H9 (cell line): ENCODE results near the gene LYPD8. TPM values are rescaled to one million over a fixed set of nuclear protein-coding genes. Genes with fewer than 3 reads are reported as not detected.

Experiments
- DNase-seq: peaks from one replicate; pipeline ENCODE4 v3.0.0-alpha.2; 2017
- H2AFZ ChIP-seq: one replicate; pipeline ENCODE4 v1.6.1; 2013; ENCODE audit warnings: mild to moderate bottlenecking, low read length, control low read depth, moderate library complexity
- H2AK5ac ChIP-seq: 2 replicates; pipeline ENCODE4 v1.6.1; 2013; ENCODE audit warnings: low read length, control low read depth, mixed read lengths; ENCODE audit not compliant: insufficient read length
- H2BK120ac ChIP-seq: one replicate; pipeline ENCODE4 v1.6.1; 2013; ENCODE audit warnings: low read depth, mild to moderate bottlenecking, low read length, control low read depth, inconsistent platforms; ENCODE audit not compliant: poor library complexity, severe bottlenecking
- H2BK12ac ChIP-seq: 2 replicates; pipeline ENCODE4 v1.6.1; 2013; ENCODE audit warnings: low read length, control low read depth, mixed read lengths, low read depth; ENCODE audit not compliant: insufficient read length
- H2BK15ac ChIP-seq: 2 replicates; pipeline ENCODE4 v1.6.1; 2013; ENCODE audit warnings: low read depth, low read length, control low read depth
- H2BK20ac ChIP-seq: one replicate; pipeline ENCODE4 v1.6.1; 2013; ENCODE audit warnings: low read depth, mild to moderate bottlenecking, low read length, control low read depth, inconsistent platforms; ENCODE audit not compliant: poor library complexity, severe bottlenecking
- H2BK5ac ChIP-seq: 2 replicates; pipeline ENCODE4 v1.6.1; 2013; ENCODE audit warnings: low read length, control low read depth, mixed read lengths; ENCODE audit not compliant: insufficient read length
- H3K14ac ChIP-seq: 2 replicates; pipeline ENCODE4 v1.6.1; 2013; ENCODE audit warnings: low read length, control low read depth; ENCODE audit not compliant: insufficient read depth
- H3K18ac ChIP-seq: 2 replicates; pipeline ENCODE4 v1.6.1; 2013; ENCODE audit warnings: low read depth, mild to moderate bottlenecking, mixed read lengths, low read length, control low read depth; ENCODE audit not compliant: insufficient read length
- H3K23ac ChIP-seq: 2 replicates; pipeline ENCODE4 v1.6.1; 2013; ENCODE audit warnings: low read length, control low read depth, mixed read lengths, low read depth; ENCODE audit not compliant: insufficient read length
- H3K23me2 ChIP-seq: 2 replicates; pipeline ENCODE4 v1.6.1; 2013; ENCODE audit warnings: low read depth, mild to moderate bottlenecking, mixed read lengths, low read length, control low read depth; ENCODE audit not compliant: insufficient read length, poor library complexity, severe bottlenecking
- H3K27ac ChIP-seq: 2 replicates; pipeline ENCODE4 v1.5.1; 2013; ENCODE audit warnings: low read length, control low read depth, mixed read lengths, low read depth; ENCODE audit not compliant: insufficient read length
- H3K27me3 ChIP-seq: 2 replicates; pipeline ENCODE4 v1.6.1; 2013; ENCODE audit warnings: low read length, control low read depth, inconsistent platforms; ENCODE audit not compliant: insufficient read depth
- H3K4ac ChIP-seq: 2 replicates; pipeline ENCODE4 v1.6.1; 2013; ENCODE audit warnings: low read depth, mild to moderate bottlenecking, control low read depth, inconsistent platforms, low read length, moderate library complexity
- H3K4me1 ChIP-seq: 2 replicates; pipeline ENCODE4 v1.6.1; 2013; ENCODE audit warnings: low read length, control low read depth, inconsistent platforms; ENCODE audit not compliant: insufficient read depth
- H3K4me2 ChIP-seq: 2 replicates; pipeline ENCODE4 v1.6.1; 2013; ENCODE audit warnings: low read length, control low read depth, mixed read lengths; ENCODE audit not compliant: insufficient read length, insufficient read depth
- H3K56ac ChIP-seq: 2 replicates; pipeline ENCODE4 v1.6.1; 2013; ENCODE audit warnings: low read depth, mild to moderate bottlenecking, mixed read lengths, low read length, control low read depth; ENCODE audit not compliant: insufficient read length
- H3K79me1 ChIP-seq: 2 replicates; pipeline ENCODE4 v1.6.1; 2013; ENCODE audit warnings: low read depth, mild to moderate bottlenecking, moderate library complexity, low read length, control low read depth, inconsistent platforms; ENCODE audit not compliant: insufficient read depth, poor library complexity, severe bottlenecking
- H3K79me2 ChIP-seq: 2 replicates; pipeline ENCODE4 v1.6.1; 2013; ENCODE audit warnings: low read length, control low read depth, inconsistent platforms; ENCODE audit not compliant: insufficient read depth
- H3K9ac ChIP-seq: 2 replicates; pipeline ENCODE4 v1.6.1; 2013; ENCODE audit warnings: low read length, control low read depth, mixed read lengths; ENCODE audit not compliant: insufficient read length; ENCODE audit errors: extremely low read depth
- H3K9me3 ChIP-seq: one replicate; pipeline ENCODE4 v1.6.1; 2013; ENCODE audit warnings: low read depth, low read length, inconsistent platforms; ENCODE audit not compliant: control insufficient read depth
- H3T11ph ChIP-seq: one replicate; pipeline ENCODE4 v1.6.1; 2013; ENCODE audit warnings: mild to moderate bottlenecking, low read length, control low read depth, inconsistent platforms
- H4K20me1 ChIP-seq: one replicate; pipeline ENCODE4 v1.6.1; 2013; ENCODE audit not compliant: control insufficient read depth, insufficient read length, insufficient read depth
- H4K5ac ChIP-seq: 2 replicates; pipeline ENCODE4 v1.6.1; 2013; ENCODE audit warnings: low read depth, mild to moderate bottlenecking, mixed read lengths, low read length, control low read depth; ENCODE audit not compliant: insufficient read length
- H4K8ac ChIP-seq: replicated peaks from 2 replicates; pipeline ENCODE4 v1.6.1; 2013; ENCODE audit warnings: low read length, control low read depth, mixed read lengths, low read depth; ENCODE audit not compliant: insufficient read length
- H4K91ac ChIP-seq: 2 replicates; pipeline ENCODE4 v1.6.1; 2013; ENCODE audit warnings: low read depth, mild to moderate bottlenecking, moderate library complexity, mixed read lengths, low read length, control low read depth; ENCODE audit not compliant: insufficient read length
- H3K27ac Mint-ChIP-seq, 3 experiments: 2 replicates in 2 of 3; 3 replicates in 1 of 3; pipeline ENCODE4 v1.8.0; 2020 to 2021; ENCODE audit warnings: mixed read lengths in 3 of 3, mild to moderate bottlenecking in 1 of 3, moderate library complexity in 1 of 3
- H3K27me3 Mint-ChIP-seq: 2 replicates; pipeline ENCODE4 v1.8.0; 2021; ENCODE audit warnings: low read depth, mild to moderate bottlenecking, moderate library complexity, mixed read lengths
- H3K36me3 Mint-ChIP-seq, 3 experiments: 2 replicates in 2 of 3; 3 replicates in 1 of 3; pipeline ENCODE4 v1.8.0; 2020 to 2021; ENCODE audit warnings: low read depth in 3 of 3, mixed read lengths in 3 of 3; ENCODE audit not compliant: insufficient read depth in 1 of 3
- H3K4me1 Mint-ChIP-seq, 2 experiments: 2 replicates each; pipeline ENCODE4 v1.8.0; 2020; ENCODE audit warnings: mixed read lengths in 2 of 2
- H3K4me3 Mint-ChIP-seq, 2 experiments: 2 replicates in 1 of 2; 3 replicates in 1 of 2; pipeline ENCODE4 v1.8.0; 2020 to 2021; ENCODE audit warnings: mild to moderate bottlenecking in 2 of 2, mixed read lengths in 2 of 2, moderate library complexity in 1 of 2
- H3K9me3 Mint-ChIP-seq, 2 experiments: 2 replicates in 1 of 2; 3 replicates in 1 of 2; pipeline ENCODE4 v1.8.0; 2020; ENCODE audit warnings: mild to moderate bottlenecking in 2 of 2, mixed read lengths in 2 of 2, moderate library complexity in 1 of 2
- CTCF ChIP-seq: fragments of 200-600 bp; sonication (generic); conservative IDR thresholded peaks from 3 replicates; pipeline ENCODE4 v1.8.0; 2021; ENCODE audit warnings: antibody characterized with exemption, mild to moderate bottlenecking
- WGBS: extraction: QIAGEN DNeasy Blood & Tissue Kit; methylation state at CpG from one replicate; pipeline ENCODE4 v1.1.7; 2013; ENCODE audit warnings: missing lambda C conversion rate, low lambda C conversion rate, mixed read lengths; ENCODE audit not compliant: insufficient read length; ENCODE audit errors: extremely low coverage; 5-methylcytosine and 5-hydroxymethylcytosine counted together
- total RNA-seq: library from RNA; stranded (reverse); gene quantifications from 2 replicates; pipeline ENCODE4 v1.2.1, GENCODE V29; 2021

Gene LYPD8
- total RNA-seq, 1 experiment from 2014 or later, result not detected

DNA sequence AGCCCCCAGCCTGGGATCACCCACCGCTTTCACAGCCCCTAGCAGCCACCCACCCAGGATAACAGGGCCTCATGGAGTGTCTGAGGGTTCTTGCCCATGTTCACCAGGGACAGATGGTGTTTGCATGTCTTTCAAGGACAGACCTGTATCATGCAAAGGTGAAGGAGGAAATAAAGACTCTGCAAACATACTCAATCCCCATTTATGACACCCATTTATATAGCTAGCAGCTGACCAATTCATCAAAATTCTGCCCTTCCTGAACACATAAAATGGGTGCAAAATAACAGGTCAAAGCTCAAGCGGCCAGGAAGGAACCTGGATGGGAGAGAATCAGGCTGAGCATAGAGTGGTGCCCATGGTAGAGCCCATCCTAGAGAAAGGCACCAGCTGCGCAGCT, 32.8 kb upstream of the LYPD8 start:
- Histone ChIP-seq H2AFZ (no peak overlapping the region), H2BK120ac (no peak overlapping the region), H2BK15ac (no peak overlapping the region), H4K20me1 (no peaks in the 10 kb centered on the region), H2BK5ac (no peak overlapping the region), H3K79me2 (no peaks in the 10 kb centered on the region), H2BK20ac (no peak overlapping the region), H2BK12ac (no peak overlapping the region), H4K5ac (no peak overlapping the region), H3K79me1 (no peaks in the 10 kb centered on the region), H3K56ac (no peak overlapping the region), H3K9me3 (peaks cover 87% of the 10 kb centered on the region), H3K9ac (no peak overlapping the region), H3K4me1 (no peaks in the 10 kb centered on the region), H3K27ac (no peak overlapping the region), H2AK5ac (no peak overlapping the region), H3K27me3 (no peaks in the 10 kb centered on the region), H3K23me2 (no peaks in the 10 kb centered on the region), H3T11ph (no peak overlapping the region), H3K4me2 (no peak overlapping the region), H3K14ac (no peak overlapping the region), H3K18ac (no peak overlapping the region), H3K4ac (no peak overlapping the region), H3K23ac (no peak overlapping the region), H4K91ac (no peak overlapping the region), H4K8ac (no peak overlapping the region)
- no peak for DNase-seq
- Mint-ChIP-seq H3K9me3 (peaks cover 84 to 93% of the 10 kb centered on the region in 2 experiments), H3K4me1 (no peaks in the 10 kb centered on the region), H3K36me3 (peaks cover 0 to 16% (median under 1%) of the 10 kb centered on the region in 3 experiments; a peak in 3 of 7 replicates), H3K27ac (no peak overlapping the region), H3K4me3 (no peak overlapping the region), H3K27me3 (peaks cover 3% of the 10 kb centered on the region)
- no peak for TF ChIP-seq CTCF
- no CpG with 5 or more reads among the region's 3 CpGs for WGBS
